COLO668 (cell line): ENCODE data around the gene HELZ.
"Not testable (repeated sequence)": the region's sequence is repeated elsewhere in the genome, so short reads cannot be mapped to it uniquely, and the experiment has no call there.

ENCODE experiments used
- DNase-seq: peaks from one replicate; lab custom pipeline; 2025; ENCODE audit not compliant: unreplicated experiment; lab: John Stamatoyannopoulos, UW

HELZ gene

GRCh38 chr17:67271187-67271586 lies 26.2 kb upstream of the HELZ start:
- DNase-seq, result not testable (repeated sequence)

- no peak for DNase-seq
Measured at GRCh38 chr17:67270416-67270815, 25.4 kb upstream of the HELZ start.

- DNase-seq, result no peak
Measured at GRCh38 chr17:67266496-67266895, 21.5 kb upstream of the HELZ start.

GRCh38 chr17:67265436-67266019 lies 20.5 kb upstream of the HELZ start:
- DNase-seq, result no peak

GRCh38 chr17:67262435-67263117 lies 17.6 kb upstream of the HELZ start:
- no peak for DNase-seq

GRCh38 chr17:67260170-67260987 lies 15.4 kb upstream of the HELZ start:
- no peak for DNase-seq

GRCh38 chr17:67258821-67259468 lies 13.9 kb upstream of the HELZ start:
- no peak for DNase-seq

GRCh38 chr17:67256075-67256732 lies 11.2 kb upstream of the HELZ start:
- DNase-seq, result no peak

- no peak for DNase-seq
Measured at GRCh38 chr17:67253384-67253783, 8.4 kb upstream of the HELZ start.

- DNase-seq, result not testable (repeated sequence)
Measured at GRCh38 chr17:67251586-67251985, 6.6 kb upstream of the HELZ start.

- no peak for DNase-seq
Measured at GRCh38 chr17:67248291-67248690, 3.3 kb upstream of the HELZ start.

- DNase-seq, result no peak
Measured at GRCh38 chr17:67247416-67247900, 2.5 kb upstream of the HELZ start.

- peak; percentile 20 for DNase-seq
Measured at GRCh38 chr17:67246653-67247415, 1.8 kb upstream of the HELZ start.

- DNase-seq, result no peak
Measured at GRCh38 chr17:67246403-67246652, 1.3 kb upstream of the HELZ start.

- DNase-seq, result peak; percentile 33
Measured at GRCh38 chr17:67245694-67246402, 852 bp upstream of the HELZ start.

GRCh38 chr17:67244431-67245072 lies 444 bp downstream of the HELZ start:
- peak; percentile 15 for DNase-seq

GRCh38 chr17:67243284-67243683 lies 1.7 kb downstream of the HELZ start:
- no peak for DNase-seq

GRCh38 chr17:67241719-67242341 lies 3.2 kb downstream of the HELZ start:
- no peak for DNase-seq

GRCh38 chr17:67239597-67239996 lies 5.4 kb downstream of the HELZ start:
- DNase-seq, result no peak
